ENCODE data around the gene CDK9.

Gene CDK9

GRCh38 chr9:127808347-127809001, 22.6 kb downstream of the CDK9 start:
- Histone ChIP-seq H3K4me1 (ENCODE audit: control insufficient read depth, insufficient read depth, low read length) (peaks cover 21% of the 10 kb centered on the region), H3K27ac (ENCODE audit: low read length) (no peak overlapping the region), H3K4me3 (ENCODE audit: low read length in 2 of 2) (no peak overlapping the region), H3K9ac (ENCODE audit: low read length in 2 of 2) (no peak overlapping the region), H3K36me3 (ENCODE audit: control insufficient read depth in 2 of 2, insufficient read depth in 2 of 2, low read length in 2 of 2) (peaks cover 16 to 42% of the 10 kb centered on the region in 2 donors), H3K27me3 (ENCODE audit: control insufficient read depth in 1 of 2, insufficient read depth in 2 of 2, low read length in 2 of 2) (no peaks in the 10 kb centered on the region), H3K9me3 (ENCODE audit: control insufficient read depth in 2 of 2, low read length in 2 of 2) (no peaks in the 10 kb centered on the region)

GRCh38 chr9:127809002-127809539, 23.2 kb downstream of the CDK9 start:
- H3K27me3 ChIP-seq (ENCODE audit: control insufficient read depth in 1 of 2, insufficient read depth in 2 of 2, low read length in 2 of 2), result no peaks in the 10 kb centered on the region
- peaks cover 15% of the 10 kb centered on the region for H3K4me1 ChIP-seq (ENCODE audit: control insufficient read depth, insufficient read depth, low read length)
- no peaks in the 10 kb centered on the region for H3K9me3 ChIP-seq (ENCODE audit: control insufficient read depth in 2 of 2, low read length in 2 of 2)
- no peak overlapping the region for H3K4me3 ChIP-seq (ENCODE audit: low read length in 2 of 2)
- no peak overlapping the region for H3K9ac ChIP-seq (ENCODE audit: low read length in 2 of 2)
- H3K36me3 ChIP-seq (ENCODE audit: control insufficient read depth in 2 of 2, insufficient read depth in 2 of 2, low read length in 2 of 2), result peaks cover 19 to 47% of the 10 kb centered on the region in 2 donors
- no peak overlapping the region for H3K27ac ChIP-seq (ENCODE audit: low read length)

- Histone ChIP-seq H3K27ac (ENCODE audit: low read length) (no peak overlapping the region), H3K36me3 (ENCODE audit: control insufficient read depth in 2 of 2, insufficient read depth in 2 of 2, low read length in 2 of 2) (peaks cover 19 to 51% of the 10 kb centered on the region in 2 donors)
Measured at GRCh38 chr9:127809540-127810377, 23.9 kb downstream of the CDK9 start.

GRCh38 chr9:127810378-127811187, 24.7 kb downstream of the CDK9 start:
- H3K27me3 ChIP-seq (ENCODE audit: control insufficient read depth in 1 of 2, insufficient read depth in 2 of 2, low read length in 2 of 2), result no peaks in the 10 kb centered on the region
- H3K4me3 ChIP-seq (ENCODE audit: low read length in 2 of 2), result no peak overlapping the region
- H3K9me3 ChIP-seq (ENCODE audit: control insufficient read depth in 2 of 2, low read length in 2 of 2), result no peaks in the 10 kb centered on the region
- H3K4me1 ChIP-seq (ENCODE audit: control insufficient read depth, insufficient read depth, low read length), result peaks cover 9% of the 10 kb centered on the region
- no peak overlapping the region for H3K9ac ChIP-seq (ENCODE audit: low read length in 2 of 2)
- H3K27ac ChIP-seq (ENCODE audit: low read length), result no peak overlapping the region
- peaks cover 19 to 57% of the 10 kb centered on the region in 2 donors for H3K36me3 ChIP-seq (ENCODE audit: control insufficient read depth in 2 of 2, insufficient read depth in 2 of 2, low read length in 2 of 2)

More at GRCh38 chr9:127809540-127810377, 23.9 kb downstream of the CDK9 start:
- peaks cover 9% of the 10 kb centered on the region for H3K4me1 ChIP-seq (ENCODE audit: control insufficient read depth, insufficient read depth, low read length)
- no peaks in the 10 kb centered on the region for H3K9me3 ChIP-seq (ENCODE audit: control insufficient read depth in 2 of 2, low read length in 2 of 2)
- H3K4me3 ChIP-seq (ENCODE audit: low read length in 2 of 2), result no peak overlapping the region
- no peaks in the 10 kb centered on the region for H3K27me3 ChIP-seq (ENCODE audit: control insufficient read depth in 1 of 2, insufficient read depth in 2 of 2, low read length in 2 of 2)
- H3K9ac ChIP-seq (ENCODE audit: low read length in 2 of 2), result no peak overlapping the region

- no peak overlapping the region for H3K27ac ChIP-seq (ENCODE audit: low read length)
- H3K4me1 ChIP-seq (ENCODE audit: control insufficient read depth, insufficient read depth, low read length), result peaks cover 7% of the 10 kb centered on the region
- no peak overlapping the region for H3K4me3 ChIP-seq (ENCODE audit: low read length in 2 of 2)
- H3K27me3 ChIP-seq (ENCODE audit: control insufficient read depth in 1 of 2, insufficient read depth in 2 of 2, low read length in 2 of 2), result no peaks in the 10 kb centered on the region
- no peak overlapping the region for H3K9ac ChIP-seq (ENCODE audit: low read length in 2 of 2)
- H3K36me3 ChIP-seq (ENCODE audit: control insufficient read depth in 2 of 2, insufficient read depth in 2 of 2, low read length in 2 of 2), result peaks cover 16 to 55% of the 10 kb centered on the region in 2 donors
- no peaks in the 10 kb centered on the region for H3K9me3 ChIP-seq (ENCODE audit: control insufficient read depth in 2 of 2, low read length in 2 of 2)
Measured at GRCh38 chr9:127812011-127812410, 26.2 kb downstream of the CDK9 start.

GRCh38 chr9:127812936-127813675, 27.3 kb downstream of the CDK9 start:
- H3K36me3 ChIP-seq (ENCODE audit: control insufficient read depth in 2 of 2, insufficient read depth in 2 of 2, low read length in 2 of 2), result peaks cover 7 to 50% of the 10 kb centered on the region in 2 donors
- no peak overlapping the region for H3K9ac ChIP-seq (ENCODE audit: low read length in 2 of 2)
- no peak overlapping the region for H3K4me3 ChIP-seq (ENCODE audit: low read length in 2 of 2)
- H3K4me1 ChIP-seq (ENCODE audit: control insufficient read depth, insufficient read depth, low read length), result peaks cover 3% of the 10 kb centered on the region
- no peaks in the 10 kb centered on the region for H3K9me3 ChIP-seq (ENCODE audit: control insufficient read depth in 2 of 2, low read length in 2 of 2)
- no peaks in the 10 kb centered on the region for H3K27me3 ChIP-seq (ENCODE audit: control insufficient read depth in 1 of 2, insufficient read depth in 2 of 2, low read length in 2 of 2)
- H3K27ac ChIP-seq (ENCODE audit: low read length), result no peak overlapping the region

- Histone ChIP-seq H3K36me3 (ENCODE audit: control insufficient read depth in 2 of 2, insufficient read depth in 2 of 2, low read length in 2 of 2) (peaks cover 6 to 44% of the 10 kb centered on the region in 2 donors), H3K27ac (ENCODE audit: low read length) (no peak overlapping the region), H3K9me3 (ENCODE audit: control insufficient read depth in 2 of 2, low read length in 2 of 2) (no peaks in the 10 kb centered on the region), H3K9ac (ENCODE audit: low read length in 2 of 2) (no peak overlapping the region), H3K27me3 (ENCODE audit: control insufficient read depth in 1 of 2, insufficient read depth in 2 of 2, low read length in 2 of 2) (no peaks in the 10 kb centered on the region), H3K4me3 (ENCODE audit: low read length in 2 of 2) (no peak overlapping the region), H3K4me1 (ENCODE audit: control insufficient read depth, insufficient read depth, low read length) (peaks cover 3% of the 10 kb centered on the region)
Measured at GRCh38 chr9:127813686-127814226, 27.9 kb downstream of the CDK9 start.

GRCh38 chr9:127814619-127815511, 29.0 kb downstream of the CDK9 start:
- H3K9me3 ChIP-seq (ENCODE audit: control insufficient read depth in 2 of 2, low read length in 2 of 2), result no peaks in the 10 kb centered on the region
- H3K27ac ChIP-seq (ENCODE audit: low read length), result no peak overlapping the region
- peaks cover 6 to 45% of the 10 kb centered on the region in 2 donors for H3K36me3 ChIP-seq (ENCODE audit: control insufficient read depth in 2 of 2, insufficient read depth in 2 of 2, low read length in 2 of 2)
- H3K9ac ChIP-seq (ENCODE audit: low read length in 2 of 2), result no peak overlapping the region
- H3K27me3 ChIP-seq (ENCODE audit: control insufficient read depth in 1 of 2, insufficient read depth in 2 of 2, low read length in 2 of 2), result no peaks in the 10 kb centered on the region
- peaks cover 3% of the 10 kb centered on the region for H3K4me1 ChIP-seq (ENCODE audit: control insufficient read depth, insufficient read depth, low read length)
- no peak overlapping the region for H3K4me3 ChIP-seq (ENCODE audit: low read length in 2 of 2)

All from stomach smooth muscle (tissue), 2 donors.